ENCODE results near the gene MAML2. TPM values are rescaled to one million over a fixed set of nuclear protein-coding genes. Genes with fewer than 3 reads are reported as not detected.

The MAML2 gene
- total RNA-seq, 1 donor from 2014 or later: 4.4 TPM

- DNase-seq (ENCODE audit: low read depth in 2 of 2): no peak
Observed at GRCh38 chr11:96159968-96160367, 183.0 kb downstream of the MAML2 start.

- DNase-seq (ENCODE audit: low read depth in 2 of 2): no peak
Observed at GRCh38 chr11:96158126-96158525, 184.9 kb downstream of the MAML2 start.

GRCh38 chr11:96157517-96157873, 185.5 kb downstream of the MAML2 start:
- no peak for DNase-seq (ENCODE audit: low read depth in 2 of 2)

DNA sequence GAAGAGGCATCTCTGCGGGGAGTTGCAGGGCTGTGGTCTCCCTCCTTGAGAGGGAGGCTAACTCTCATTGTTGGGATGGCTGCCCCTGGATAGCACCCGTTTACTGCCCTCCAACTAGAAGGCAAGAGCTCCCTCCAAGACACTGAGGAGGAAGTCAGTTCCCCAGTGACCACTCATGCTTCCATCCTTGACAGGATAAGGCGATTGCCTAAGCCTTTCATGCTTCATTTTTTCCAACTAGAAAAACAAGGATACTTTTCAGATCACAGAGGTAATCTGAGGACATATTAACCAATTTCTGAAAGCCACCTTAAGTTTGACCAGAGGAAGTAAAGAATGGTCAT, 186.6 kb downstream of the MAML2 start:
- no peak for DNase-seq (ENCODE audit: low read depth in 2 of 2)

DNA sequence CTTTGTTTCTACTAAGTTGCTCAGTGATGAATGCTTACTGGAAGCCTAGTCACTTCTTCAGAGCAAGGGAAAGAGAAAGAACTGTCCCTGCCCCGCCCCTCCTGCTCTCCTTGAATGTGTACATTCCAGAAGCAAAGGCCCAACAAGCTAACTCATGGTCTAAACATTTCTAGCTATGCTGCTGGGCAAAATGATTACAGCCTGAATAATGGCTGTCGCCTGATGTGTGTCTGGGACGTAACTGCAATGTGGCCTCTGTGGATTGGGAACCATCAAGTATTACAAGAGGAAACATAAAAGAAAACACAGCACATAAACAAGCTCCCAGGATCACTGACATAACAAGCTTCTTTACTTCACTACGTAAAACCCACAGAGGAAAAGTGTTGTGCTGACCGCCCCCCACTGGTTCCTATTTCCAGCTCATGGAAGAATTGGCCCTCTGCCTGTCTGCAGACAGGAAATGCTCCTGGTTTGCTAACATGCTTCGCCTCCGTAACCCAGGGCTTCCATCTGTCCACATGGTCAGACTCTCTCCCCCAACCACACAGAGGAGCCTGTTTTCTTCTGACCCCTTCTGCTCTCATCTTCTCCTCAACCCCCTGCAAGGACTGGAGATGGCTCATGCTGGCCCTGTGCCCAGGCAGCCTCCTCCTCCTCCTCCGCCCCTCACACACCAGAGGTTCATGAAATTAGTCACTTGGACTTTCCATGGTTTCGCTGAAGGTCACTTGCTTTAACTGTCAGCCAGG, 187.2 kb downstream of the MAML2 start:
- peak; percentile 94 to 95 for DNase-seq (ENCODE audit: low read depth in 2 of 2)

- DNase-seq (ENCODE audit: low read depth in 2 of 2): peak in 1 of 2 donors; percentile 29
Observed at GRCh38 chr11:96154802-96155520, 188.0 kb downstream of the MAML2 start.

DNA sequence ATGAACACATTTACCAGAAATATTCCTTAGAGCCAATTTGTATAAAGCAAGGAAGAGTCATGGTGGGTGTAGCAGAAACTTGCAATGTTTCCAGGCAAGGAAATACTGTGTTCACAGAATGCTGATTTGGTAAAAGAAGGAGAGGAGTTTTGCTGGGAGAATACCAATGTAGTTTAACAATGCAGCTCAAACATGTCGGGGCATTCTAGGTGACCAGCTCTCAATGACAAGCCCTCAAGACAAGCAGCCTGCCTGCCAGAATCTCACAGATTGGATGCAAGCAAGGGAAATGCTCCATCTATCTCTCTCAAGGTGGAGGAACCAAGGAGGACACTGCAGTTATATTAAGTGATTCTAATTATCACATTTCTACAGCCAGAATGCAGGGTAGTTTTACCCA, 190.4 kb downstream of the MAML2 start:
- no peak for DNase-seq (ENCODE audit: low read depth in 2 of 2)

DNA sequence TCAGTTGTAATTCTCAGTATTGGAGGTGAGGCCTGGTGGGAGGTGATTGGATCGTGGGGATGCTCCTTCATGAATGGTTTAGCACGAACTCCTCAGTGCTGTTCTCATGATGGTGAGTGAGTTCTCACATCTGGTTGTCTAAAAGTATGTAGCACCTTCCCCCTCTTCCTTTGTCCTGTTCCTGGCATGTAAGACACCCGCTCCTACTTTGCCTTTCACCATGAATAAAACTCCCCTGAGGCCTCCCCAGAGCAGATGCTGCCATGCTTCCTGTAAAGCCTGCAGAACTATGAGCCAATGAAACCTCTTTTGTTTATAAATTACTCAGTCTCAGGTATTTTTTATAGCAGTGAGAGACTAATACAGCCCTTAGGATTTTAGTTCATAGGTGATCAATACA, 191.5 kb downstream of the MAML2 start:
- DNase-seq (ENCODE audit: low read depth in 2 of 2): no peak

DNA sequence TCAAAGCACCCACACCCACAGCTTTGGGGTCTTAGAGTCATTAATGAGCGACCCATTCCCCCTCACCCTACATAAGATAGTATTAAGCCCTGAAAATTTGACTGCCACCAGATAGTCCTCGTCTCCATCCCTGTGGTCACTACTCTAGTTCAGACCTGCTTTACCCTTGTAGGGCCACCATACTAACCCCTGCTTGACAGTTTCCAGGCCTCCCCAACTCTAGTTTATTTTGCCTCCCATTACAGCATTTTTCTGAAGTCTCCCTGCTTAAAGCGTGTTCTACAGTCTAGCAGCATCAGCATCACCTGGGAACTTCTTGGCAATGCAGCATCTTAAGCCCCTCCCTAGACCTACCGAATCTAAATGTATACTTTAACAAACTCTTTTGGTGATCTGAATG, 192.4 kb downstream of the MAML2 start:
- DNase-seq (ENCODE audit: low read depth in 2 of 2): no peak

- DNase-seq (ENCODE audit: low read depth in 2 of 2): no peak
Observed at GRCh38 chr11:96149743-96150555, 193.0 kb downstream of the MAML2 start.

DNA sequence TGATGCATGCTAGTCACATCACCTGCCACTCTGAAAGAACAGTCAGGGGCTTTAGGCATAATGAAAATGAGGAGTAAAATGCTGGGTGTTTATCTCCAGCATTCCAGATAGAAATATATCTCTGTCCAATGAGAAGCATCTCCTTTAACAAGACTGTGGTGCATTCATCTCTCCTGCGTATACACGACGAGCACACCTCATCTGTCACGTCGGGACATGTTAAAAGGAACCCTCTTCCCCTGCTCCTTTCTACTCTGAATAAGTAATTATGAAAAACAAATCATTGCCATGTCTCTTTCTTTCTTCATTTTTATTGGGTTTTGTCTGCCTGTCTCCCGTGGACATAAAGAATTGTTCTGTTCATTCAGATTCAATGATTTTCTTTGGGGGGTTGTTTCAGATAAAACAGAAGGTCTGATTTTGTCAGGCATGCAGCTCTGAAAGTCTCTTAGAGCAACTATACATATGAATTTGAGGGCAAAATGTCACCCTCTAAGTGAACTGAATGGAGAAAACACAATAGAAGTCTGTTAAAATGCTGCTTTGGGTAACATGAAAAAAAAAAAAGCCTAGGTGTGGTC, 195.0 kb downstream of the MAML2 start:
- no peak for DNase-seq (ENCODE audit: low read depth in 2 of 2)

GRCh38 chr11:96147186-96147585, 195.8 kb downstream of the MAML2 start:
- DNase-seq (ENCODE audit: low read depth in 2 of 2): peak in 1 of 2 donors; percentile 21

DNA sequence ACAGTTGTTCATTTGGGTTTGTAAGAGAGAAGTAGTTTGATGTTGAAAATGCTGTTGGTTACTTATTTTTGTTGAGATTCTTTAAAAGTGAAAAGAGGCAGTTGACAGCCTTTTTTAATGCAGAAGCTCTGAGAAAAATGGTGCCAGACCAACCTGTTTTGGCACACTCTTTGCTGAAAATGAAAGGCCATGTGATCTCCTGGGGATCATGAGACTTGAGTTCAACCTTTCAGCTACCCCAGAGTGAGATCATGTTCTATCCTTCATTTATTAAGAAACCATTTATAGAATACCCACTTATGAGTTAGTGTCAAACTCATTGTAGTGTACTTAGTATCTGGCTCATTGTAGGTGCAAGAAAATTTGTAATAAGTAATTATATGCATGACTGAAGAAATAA, 196.2 kb downstream of the MAML2 start:
- no peak for DNase-seq (ENCODE audit: low read depth in 2 of 2)

GRCh38 chr11:96145163-96145585, 197.8 kb downstream of the MAML2 start:
- DNase-seq (ENCODE audit: low read depth in 2 of 2): no peak

DNA sequence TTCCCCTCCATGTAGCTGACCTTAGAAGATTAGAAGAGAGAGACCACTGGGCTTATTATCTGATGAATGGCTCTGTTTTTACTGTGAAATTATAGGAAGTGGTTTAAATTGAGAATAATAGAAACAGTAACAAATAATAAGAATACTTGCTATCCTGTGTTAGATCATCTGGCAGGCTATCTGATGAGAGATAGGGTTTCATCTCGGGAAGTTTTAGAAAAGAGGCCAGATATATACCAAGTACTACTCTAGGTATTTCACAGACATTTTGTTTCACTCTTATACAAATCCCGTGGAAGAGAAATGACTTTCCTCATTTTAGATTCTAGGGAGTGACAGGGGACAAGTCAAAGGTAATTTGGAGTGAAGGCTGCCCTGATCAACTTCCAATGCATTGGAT, 198.4 kb downstream of the MAML2 start:
- no peak for DNase-seq (ENCODE audit: low read depth in 2 of 2)

DNA sequence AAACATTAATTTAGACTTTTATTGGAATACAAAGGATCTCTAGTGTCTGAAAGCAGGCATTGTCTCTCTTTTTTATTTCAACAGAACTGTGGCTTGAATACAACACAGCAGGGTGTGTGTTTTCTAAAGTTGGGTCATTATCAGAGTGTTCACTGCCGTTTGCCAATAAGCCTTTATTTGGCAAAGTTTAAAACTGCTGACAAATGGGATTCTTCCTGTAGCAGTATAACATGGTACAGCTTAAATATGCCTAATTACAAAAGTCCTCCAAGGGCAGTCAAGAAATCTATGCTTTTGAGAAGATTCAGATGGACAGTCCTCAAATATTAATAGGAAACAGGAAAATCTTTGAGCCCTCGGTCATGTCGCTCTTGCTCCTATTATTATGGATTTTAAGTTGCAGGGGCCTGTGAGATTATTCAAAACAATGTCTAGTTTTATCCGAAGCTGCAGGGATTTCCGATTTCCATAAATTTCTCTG, 199.9 kb downstream of the MAML2 start:
- peak; percentile 27 to 36 for DNase-seq (ENCODE audit: low read depth in 2 of 2)

DNA sequence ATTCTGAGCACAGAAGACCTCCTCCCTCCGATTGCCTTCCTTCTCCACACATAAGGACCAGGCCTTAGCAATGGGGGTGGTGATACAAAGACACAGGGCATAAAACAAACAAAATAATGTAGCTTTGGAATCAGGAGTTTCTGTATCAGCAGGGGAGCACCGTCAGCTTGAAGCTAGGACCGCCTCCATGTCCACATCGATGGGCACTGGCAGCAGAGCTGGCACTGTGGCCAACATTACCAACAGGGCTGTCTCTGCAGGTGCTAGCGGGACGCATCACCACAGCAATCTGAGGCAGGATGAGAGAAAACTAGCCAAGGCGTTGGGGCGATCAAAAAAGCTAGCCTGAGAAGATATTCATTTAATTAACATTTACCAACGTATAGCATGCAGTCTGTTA, 201.4 kb downstream of the MAML2 start:
- DNase-seq (ENCODE audit: low read depth in 2 of 2): no peak

GRCh38 chr11:96139691-96140090, 203.3 kb downstream of the MAML2 start:
- DNase-seq (ENCODE audit: low read depth in 2 of 2): no peak

GRCh38 chr11:96137373-96137772, 205.6 kb downstream of the MAML2 start:
- peak in 1 of 2 donors; percentile 51 for DNase-seq (ENCODE audit: low read depth in 2 of 2)

- peak; percentile 83 to 97 for DNase-seq (ENCODE audit: low read depth in 2 of 2)
Observed at GRCh38 chr11:96136613-96137298, 206.2 kb downstream of the MAML2 start.

DNA sequence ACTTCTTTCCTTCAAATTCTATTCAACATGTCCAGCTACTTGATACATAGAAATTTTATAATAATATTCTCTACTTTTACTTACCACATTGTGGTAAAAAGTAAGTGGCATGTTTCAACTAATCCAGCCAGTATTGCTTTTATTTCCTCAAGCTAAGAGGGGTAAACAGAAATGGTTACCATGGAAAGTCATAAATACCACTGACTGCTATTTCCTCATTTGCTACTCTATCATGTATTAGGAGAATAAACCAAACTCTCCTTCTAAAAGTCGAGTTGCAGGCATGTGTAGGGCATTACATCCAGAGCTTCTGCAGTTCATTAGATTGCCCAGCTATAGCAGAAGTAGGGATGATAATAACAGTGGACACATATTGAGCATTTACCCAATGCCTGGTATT, 208.4 kb downstream of the MAML2 start:
- peak; percentile 72 to 75 for DNase-seq (ENCODE audit: low read depth in 2 of 2)

All from dermis microvascular lymphatic vessel endothelial cell (primary cell).